ENCODE data around the gene DPY19L3. TPM values are rescaled to one million over a fixed set of nuclear protein-coding genes. Genes with fewer than 3 reads are reported as not detected.

The DPY19L3 gene
- polyA plus RNA-seq, 1 of the 3 experiments (the other 2 are of a cell fraction): 25.2 TPM

DNA sequence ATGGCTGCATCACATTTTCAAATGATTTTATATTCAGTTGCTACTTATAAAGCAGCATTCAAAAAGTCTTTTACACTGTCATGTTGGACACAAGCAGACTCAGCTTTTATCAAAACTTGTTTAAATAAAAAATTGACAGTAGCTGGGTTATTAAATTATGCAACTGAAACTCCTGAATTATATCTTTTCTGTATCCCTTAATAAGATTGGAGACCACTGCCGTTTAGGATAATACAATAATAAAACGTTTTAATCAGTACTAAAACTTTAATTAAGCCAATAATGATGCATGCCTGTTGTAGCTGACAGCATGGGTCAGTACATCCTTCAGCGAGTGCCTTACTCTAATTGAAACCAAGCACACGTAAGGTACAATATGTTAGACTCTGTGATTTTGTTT is 78.0 kb downstream of the DPY19L3 start:
- peaks cover 0 to 11% of the 10 kb centered on the region in 2 experiments; a peak in 2 of 4 replicates for H3K4me1 ChIP-seq (ENCODE audit: control insufficient read depth in 1 of 2, insufficient read depth in 2 of 2, low read depth in 1 of 2, low read length in 1 of 2)
- peak overlapping the region in 1 of 2 experiments; percentile 16; a peak in 1 of 4 replicates for H3K27ac ChIP-seq (ENCODE audit: low read depth in 2 of 2, low read length in 1 of 2)
- H3F3A ChIP-seq (replicated peaks; ENCODE audit: insufficient read depth): no peaks in the 10 kb centered on the region
- DNase-seq: peak; percentile 49
- H3K79me2 ChIP-seq (ENCODE audit: insufficient read depth): no peaks in the 10 kb centered on the region
- no peak overlapping the region for H3K9ac ChIP-seq
- no peaks in the 10 kb centered on the region for H3K9me2 ChIP-seq
- no peak overlapping the region for H2AFZ ChIP-seq (ENCODE audit: low read depth)
- peaks cover 43 to 60% of the 10 kb centered on the region in 2 experiments for H3K36me3 ChIP-seq (replicated peaks in 1 of 2; ENCODE audit: control insufficient read depth in 1 of 2, insufficient read depth in 2 of 2, low read length in 1 of 2)
- TF ChIP-seq RAD21 (IDR thresholded peaks at IDR 0.05; ENCODE audit: low read length) (no peak), RCOR1 (IDR thresholded peaks at IDR 0.05; ENCODE audit: low read length) (peak; percentile 80; the same call in 1 of the 2 replicates), EP300 (IDR thresholded peaks at IDR 0.05; ENCODE audit: borderline replicate concordance in 1 of 2, low read depth in 1 of 2, low read length in 1 of 2) (peak in 1 of 2 experiments; percentile 62; a peak in 2 of 4 replicates), GABPA (IDR thresholded peaks at IDR 0.05; ENCODE audit: low read depth) (no peak), GATA2 (CRISPR knock-in tag; IDR thresholded peaks at IDR 0.05) (peak; percentile 64)
- TF ChIP-seq, protein P1, sequence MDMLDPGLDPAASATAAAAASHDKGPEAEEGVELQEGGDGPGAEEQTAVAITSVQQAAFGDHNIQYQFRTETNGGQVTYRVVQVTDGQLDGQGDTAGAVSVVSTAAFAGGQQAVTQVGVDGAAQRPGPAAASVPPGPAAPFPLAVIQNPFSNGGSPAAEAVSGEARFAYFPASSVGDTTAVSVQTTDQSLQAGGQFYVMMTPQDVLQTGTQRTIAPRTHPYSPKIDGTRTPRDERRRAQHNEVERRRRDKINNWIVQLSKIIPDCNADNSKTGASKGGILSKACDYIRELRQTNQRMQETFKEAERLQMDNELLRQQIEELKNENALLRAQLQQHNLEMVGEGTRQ (IDR thresholded peaks at IDR 0.05; ENCODE audit: borderline replicate concordance, low read depth, low read length): no peak
- CTCF ChIA-PET: interaction anchor here (1.5 to 2.3 kb wide), 2 partner anchors 17 to 87 kb away, joined by 3 to 9 read pairs; no protein-coding TSS in a partner anchor
- no peak overlapping the region for H3K4me3 ChIP-seq (ENCODE audit: low read depth in 2 of 2, low read length in 1 of 2)
- no peaks in the 10 kb centered on the region for H3K27me3 ChIP-seq (ENCODE audit: insufficient read depth)
- H3K4me2 ChIP-seq: no peak overlapping the region
- H3K9me3 ChIP-seq: no peaks in the 10 kb centered on the region
- H4K20me1 ChIP-seq (ENCODE audit: insufficient read depth): no peaks in the 10 kb centered on the region
- POLR2A ChIA-PET: no interaction called here
- 47% methylated on average over 4 of the region's 4 CpGs for WGBS (ENCODE audit: low lambda C conversion rate)

DNA sequence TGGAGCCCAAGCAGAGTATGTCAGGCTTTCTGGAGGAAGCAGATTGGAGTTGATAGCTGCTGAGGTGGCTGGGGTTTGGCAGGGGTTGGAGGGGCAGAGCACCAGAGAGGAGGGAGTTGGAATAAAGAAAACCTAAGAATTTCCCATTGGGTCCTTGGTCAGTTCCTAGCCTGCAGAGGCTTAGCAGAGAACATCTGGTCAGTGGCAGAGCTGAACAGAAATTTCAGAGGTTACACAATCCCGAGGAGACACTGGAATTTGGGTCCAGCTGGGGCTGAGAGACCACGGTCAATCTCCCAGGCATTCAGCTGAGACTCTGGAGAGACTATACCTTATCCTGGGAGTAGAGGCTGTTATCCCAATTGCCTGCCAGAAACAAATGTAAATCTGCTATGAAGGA is 84.4 kb downstream of the DPY19L3 start:
- Histone ChIP-seq H3K9me3 (no peaks in the 10 kb centered on the region), H3K27me3 (ENCODE audit: insufficient read depth) (no peaks in the 10 kb centered on the region), H4K20me1 (ENCODE audit: insufficient read depth) (no peaks in the 10 kb centered on the region), H2AFZ (ENCODE audit: low read depth) (no peak overlapping the region), H3K36me3 (replicated peaks in 1 of 2; ENCODE audit: control insufficient read depth in 1 of 2, insufficient read depth in 2 of 2, low read length in 1 of 2) (peaks cover 9 to 17% of the 10 kb centered on the region in 2 experiments), H3F3A (replicated peaks; ENCODE audit: insufficient read depth) (no peaks in the 10 kb centered on the region), H3K4me2 (no peak overlapping the region), H3K27ac (ENCODE audit: low read depth in 2 of 2, low read length in 1 of 2) (no peak overlapping the region), H3K4me3 (ENCODE audit: low read depth in 2 of 2, low read length in 1 of 2) (no peak overlapping the region), H3K79me2 (ENCODE audit: insufficient read depth) (no peaks in the 10 kb centered on the region), H3K9ac (no peak overlapping the region), H3K9me2 (no peaks in the 10 kb centered on the region), H3K4me1 (ENCODE audit: control insufficient read depth in 1 of 2, insufficient read depth in 2 of 2, low read depth in 1 of 2, low read length in 1 of 2) (no peaks in the 10 kb centered on the region)
- POLR2A ChIA-PET: no interaction called here
- no peak for DNase-seq
- CTCF ChIA-PET: no interaction called here
- WGBS (ENCODE audit: low lambda C conversion rate): 73% methylated on average over 2 of the region's 2 CpGs
- TF ChIP-seq GATA2 (CRISPR knock-in tag; IDR thresholded peaks at IDR 0.05) (no peak), NFIC (IDR thresholded peaks at IDR 0.05; ENCODE audit: borderline replicate concordance) (no peak)
- TF ChIP-seq, protein P2, sequence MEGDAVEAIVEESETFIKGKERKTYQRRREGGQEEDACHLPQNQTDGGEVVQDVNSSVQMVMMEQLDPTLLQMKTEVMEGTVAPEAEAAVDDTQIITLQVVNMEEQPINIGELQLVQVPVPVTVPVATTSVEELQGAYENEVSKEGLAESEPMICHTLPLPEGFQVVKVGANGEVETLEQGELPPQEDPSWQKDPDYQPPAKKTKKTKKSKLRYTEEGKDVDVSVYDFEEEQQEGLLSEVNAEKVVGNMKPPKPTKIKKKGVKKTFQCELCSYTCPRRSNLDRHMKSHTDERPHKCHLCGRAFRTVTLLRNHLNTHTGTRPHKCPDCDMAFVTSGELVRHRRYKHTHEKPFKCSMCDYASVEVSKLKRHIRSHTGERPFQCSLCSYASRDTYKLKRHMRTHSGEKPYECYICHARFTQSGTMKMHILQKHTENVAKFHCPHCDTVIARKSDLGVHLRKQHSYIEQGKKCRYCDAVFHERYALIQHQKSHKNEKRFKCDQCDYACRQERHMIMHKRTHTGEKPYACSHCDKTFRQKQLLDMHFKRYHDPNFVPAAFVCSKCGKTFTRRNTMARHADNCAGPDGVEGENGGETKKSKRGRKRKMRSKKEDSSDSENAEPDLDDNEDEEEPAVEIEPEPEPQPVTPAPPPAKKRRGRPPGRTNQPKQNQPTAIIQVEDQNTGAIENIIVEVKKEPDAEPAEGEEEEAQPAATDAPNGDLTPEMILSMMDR (IDR thresholded peaks at IDR 0.05): no peak

DNA sequence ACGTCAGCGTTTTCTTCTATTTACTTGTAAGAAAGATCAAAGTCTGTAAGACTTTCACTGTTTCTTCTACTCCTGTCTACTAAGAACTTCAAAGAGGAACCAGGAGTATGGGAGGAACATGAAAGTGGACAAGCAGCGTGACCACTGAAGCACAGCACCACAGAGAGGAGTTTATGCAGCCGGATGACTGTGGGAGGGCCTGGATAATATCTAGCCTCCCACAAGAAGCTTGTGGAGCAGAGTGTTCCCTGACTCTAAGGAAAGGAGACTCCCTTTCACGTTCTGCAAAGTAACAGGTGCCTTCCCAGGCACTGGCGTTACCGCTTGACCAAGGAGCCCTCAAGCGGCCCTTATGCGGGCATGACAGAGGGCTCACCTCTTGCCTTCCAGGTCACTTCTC is 91.8 kb downstream of the DPY19L3 start:
- Histone ChIP-seq H3K27me3 (ENCODE audit: insufficient read depth) (0 out of 2 replicates have a peak, but pooled peaks cover 6% of the 10 kb centered on the region), H3K36me3 (replicated peaks in 1 of 2; ENCODE audit: control insufficient read depth in 1 of 2, insufficient read depth in 2 of 2, low read length in 1 of 2) (no peaks in the 10 kb centered on the region), H3F3A (replicated peaks; ENCODE audit: insufficient read depth) (no peaks in the 10 kb centered on the region), H3K4me3 (ENCODE audit: low read depth in 2 of 2, low read length in 1 of 2) (no peak overlapping the region), H3K9ac (no peak overlapping the region), H3K9me2 (no peaks in the 10 kb centered on the region), H4K20me1 (ENCODE audit: insufficient read depth) (no peaks in the 10 kb centered on the region), H3K27ac (ENCODE audit: low read depth in 2 of 2, low read length in 1 of 2) (no peak overlapping the region), H2AFZ (ENCODE audit: low read depth) (no peak overlapping the region), H3K4me1 (ENCODE audit: control insufficient read depth in 1 of 2, insufficient read depth in 2 of 2, low read depth in 1 of 2, low read length in 1 of 2) (no peaks in the 10 kb centered on the region), H3K9me3 (no peaks in the 10 kb centered on the region), H3K79me2 (ENCODE audit: insufficient read depth) (no peaks in the 10 kb centered on the region), H3K4me2 (no peak overlapping the region)
- 63% methylated on average over 7 of the region's 9 CpGs for WGBS (ENCODE audit: low lambda C conversion rate)
- ChIA-PET POLR2A (no interaction called here), CTCF (interaction anchor here (1.8 kb wide), 1 partner anchor 33 kb away, joined by 6 read pairs; no protein-coding TSS in a partner anchor)
- no peak for DNase-seq
- no peak for TF ChIP-seq SIN3A (IDR thresholded peaks at IDR 0.05; ENCODE audit: borderline replicate concordance, low read depth, low read length)
- no peak for TF ChIP-seq SMC3 (IDR thresholded peaks at IDR 0.05; ENCODE audit: low read depth, low read length)
- no peak for TF ChIP-seq RFX5 (IDR thresholded peaks at IDR 0.05; ENCODE audit: low read length)
- TF ChIP-seq RCOR1 (IDR thresholded peaks at IDR 0.05; ENCODE audit: low read length): no peak
- no peak for TF ChIP-seq YY1 (IDR thresholded peaks at IDR 0.05; ENCODE audit: low read depth)
- TF ChIP-seq FOSL2 (IDR thresholded peaks at IDR 0.05; ENCODE audit: borderline replicate concordance, low read depth): no peak
- TF ChIP-seq RAD21 (IDR thresholded peaks at IDR 0.05; ENCODE audit: low read length): no peak
- TF ChIP-seq GATA2 (CRISPR knock-in tag; IDR thresholded peaks at IDR 0.05): no peak
- TF ChIP-seq, protein P3, sequence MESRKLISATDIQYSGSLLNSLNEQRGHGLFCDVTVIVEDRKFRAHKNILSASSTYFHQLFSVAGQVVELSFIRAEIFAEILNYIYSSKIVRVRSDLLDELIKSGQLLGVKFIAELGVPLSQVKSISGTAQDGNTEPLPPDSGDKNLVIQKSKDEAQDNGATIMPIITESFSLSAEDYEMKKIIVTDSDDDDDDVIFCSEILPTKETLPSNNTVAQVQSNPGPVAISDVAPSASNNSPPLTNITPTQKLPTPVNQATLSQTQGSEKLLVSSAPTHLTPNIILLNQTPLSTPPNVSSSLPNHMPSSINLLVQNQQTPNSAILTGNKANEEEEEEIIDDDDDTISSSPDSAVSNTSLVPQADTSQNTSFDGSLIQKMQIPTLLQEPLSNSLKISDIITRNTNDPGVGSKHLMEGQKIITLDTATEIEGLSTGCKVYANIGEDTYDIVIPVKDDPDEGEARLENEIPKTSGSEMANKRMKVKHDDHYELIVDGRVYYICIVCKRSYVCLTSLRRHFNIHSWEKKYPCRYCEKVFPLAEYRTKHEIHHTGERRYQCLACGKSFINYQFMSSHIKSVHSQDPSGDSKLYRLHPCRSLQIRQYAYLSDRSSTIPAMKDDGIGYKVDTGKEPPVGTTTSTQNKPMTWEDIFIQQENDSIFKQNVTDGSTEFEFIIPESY (IDR thresholded peaks at IDR 0.05; ENCODE audit: borderline replicate concordance, low read depth): no peak
- TF ChIP-seq, protein P2 (IDR thresholded peaks at IDR 0.05): no peak

Measured in SK-N-SH (cell line).